Activated CD4-positive, alpha-beta T cell treated with anti-CD3 and anti-CD28 coated beads, Interleukin-2, amount 50 U/mL, for 1 hour (primary cell): ENCODE results near the gene ZNF763.
A peak's percentile ranks its signal among the peaks of the same experiment; 100 is the strongest.
"Not testable (repeated sequence)": the region's sequence is repeated elsewhere in the genome, so short reads cannot be mapped to it uniquely, and the experiment has no call there.

Source experiments
- DNase-seq: peaks from one replicate; pipeline ENCODE4 v3.0.0-alpha.2; 2020

Gene ZNF763

GRCh38 chr19:11964858-11965645 lies at the start of gene ZNF763:
ZNF763 (plus strand) TSS chr19:11965040; CDS start chr19:11965209, 169 bp downstream.
- DNase-seq, result peak; percentile 86

GRCh38 chr19:11921852-11922495 lies 42.9 kb upstream of the ZNF763 start:
- no peak for DNase-seq

- peak; percentile 88 for DNase-seq
These were observed 39.8 kb upstream of the ZNF763 start, which contains the start of gene ZNF700 for GRCh38 chr19:11924886-11925650. ZNF700 (plus strand) TSS chr19:11925107; CDS start chr19:11925211, 104 bp downstream.

GRCh38 chr19:11925651-11926187 lies 39.1 kb upstream of the ZNF763 start:
- DNase-seq, result not testable (repeated sequence)

GRCh38 chr19:11927227-11927626 lies 37.6 kb upstream of the ZNF763 start:
- DNase-seq, result no peak

GRCh38 chr19:11931051-11931450 lies 33.8 kb upstream of the ZNF763 start:
- DNase-seq, result no peak

GRCh38 chr19:11931513-11931912 lies 33.3 kb upstream of the ZNF763 start:
- no peak for DNase-seq

- not testable (repeated sequence) for DNase-seq
These were observed 29.0 kb upstream of the ZNF763 start for GRCh38 chr19:11935829-11936228.

- DNase-seq, result not testable (repeated sequence)
These were observed 26.5 kb upstream of the ZNF763 start for GRCh38 chr19:11938383-11938782.

GRCh38 chr19:11941361-11941887 lies 23.4 kb upstream of the ZNF763 start:
- DNase-seq, result not testable (repeated sequence)

- no peak for DNase-seq
These were observed 22.6 kb upstream of the ZNF763 start for GRCh38 chr19:11942008-11942842.

GRCh38 chr19:11942843-11943108 lies 22.1 kb upstream of the ZNF763 start:
- DNase-seq, result no peak

GRCh38 chr19:11944656-11945055 lies 20.2 kb upstream of the ZNF763 start:
- DNase-seq, result no peak

- no peak for DNase-seq
These were observed 16.2 kb upstream of the ZNF763 start for GRCh38 chr19:11948646-11949045.

- DNase-seq, result no peak
These were observed 15.6 kb upstream of the ZNF763 start for GRCh38 chr19:11949201-11949600.

GRCh38 chr19:11949614-11950080 lies 15.2 kb upstream of the ZNF763 start:
- not testable (repeated sequence) for DNase-seq

GRCh38 chr19:11950312-11950711 lies 14.5 kb upstream of the ZNF763 start:
- no peak for DNase-seq

GRCh38 chr19:11963566-11964355 lies 1.1 kb upstream of the ZNF763 start:
- DNase-seq, result peak; percentile 73

- DNase-seq, result peak; percentile 8
These were observed 363 bp upstream of the ZNF763 start for GRCh38 chr19:11964496-11964857.

- no peak for DNase-seq
These were observed 5.3 kb downstream of the ZNF763 start for GRCh38 chr19:11970174-11970573.

GRCh38 chr19:11971041-11971440 lies 6.2 kb downstream of the ZNF763 start:
- DNase-seq, result no peak
